WTC11 (cell line): Measurements from ENCODE around the gene CCDC28B.

ENCODE experiments used
- KAT7 ChIP-seq: sonication (generic); formaldehyde crosslinking; IDR thresholded peaks from 2 replicates; pipeline ENCODE4 v1.8.1; 2023; ENCODE audit warnings: missing genetic modification reagents, mild to moderate bottlenecking, borderline replicate concordance
- ZBTB43 ChIP-seq: sonication (generic); formaldehyde crosslinking; IDR thresholded peaks from 2 replicates; pipeline ENCODE4 v1.8.1; 2023; ENCODE audit warnings: mild to moderate bottlenecking, missing genetic modification reagents
- ZNF416 ChIP-seq: fragments of 250-450 bp; sonication (Bioruptor Pico); IDR thresholded peaks from 2 replicates; pipeline ENCODE4 v1.9.0; 2021; ENCODE audit warnings: mild to moderate bottlenecking, inconsistent platforms
- ZNF512 ChIP-seq: sonication (generic); formaldehyde crosslinking; IDR thresholded peaks from 2 replicates; pipeline ENCODE4 v1.8.1; 2022; ENCODE audit warnings: missing genetic modification reagents, borderline replicate concordance
- TF ChIP-seq, protein P1 (sequence below): fragments of 200-600 bp; IDR thresholded peaks from 2 replicates; pipeline ENCODE4 v1.8.0; 2022; ENCODE audit warnings: antibody characterized with exemption
- TF ChIP-seq, protein P2 (sequence below): sonication (generic); formaldehyde crosslinking; IDR thresholded peaks from 2 replicates; pipeline ENCODE4 v1.8.0; 2023; ENCODE audit warnings: missing genetic modification reagents

- TF ChIP-seq, protein P1, sequence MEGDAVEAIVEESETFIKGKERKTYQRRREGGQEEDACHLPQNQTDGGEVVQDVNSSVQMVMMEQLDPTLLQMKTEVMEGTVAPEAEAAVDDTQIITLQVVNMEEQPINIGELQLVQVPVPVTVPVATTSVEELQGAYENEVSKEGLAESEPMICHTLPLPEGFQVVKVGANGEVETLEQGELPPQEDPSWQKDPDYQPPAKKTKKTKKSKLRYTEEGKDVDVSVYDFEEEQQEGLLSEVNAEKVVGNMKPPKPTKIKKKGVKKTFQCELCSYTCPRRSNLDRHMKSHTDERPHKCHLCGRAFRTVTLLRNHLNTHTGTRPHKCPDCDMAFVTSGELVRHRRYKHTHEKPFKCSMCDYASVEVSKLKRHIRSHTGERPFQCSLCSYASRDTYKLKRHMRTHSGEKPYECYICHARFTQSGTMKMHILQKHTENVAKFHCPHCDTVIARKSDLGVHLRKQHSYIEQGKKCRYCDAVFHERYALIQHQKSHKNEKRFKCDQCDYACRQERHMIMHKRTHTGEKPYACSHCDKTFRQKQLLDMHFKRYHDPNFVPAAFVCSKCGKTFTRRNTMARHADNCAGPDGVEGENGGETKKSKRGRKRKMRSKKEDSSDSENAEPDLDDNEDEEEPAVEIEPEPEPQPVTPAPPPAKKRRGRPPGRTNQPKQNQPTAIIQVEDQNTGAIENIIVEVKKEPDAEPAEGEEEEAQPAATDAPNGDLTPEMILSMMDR: no peak
- no peak for TF ChIP-seq ZNF416 (CRISPR knock-in tag)
- no peak for TF ChIP-seq ZNF512 (CRISPR knock-in tag)
- TF ChIP-seq, protein P2, sequence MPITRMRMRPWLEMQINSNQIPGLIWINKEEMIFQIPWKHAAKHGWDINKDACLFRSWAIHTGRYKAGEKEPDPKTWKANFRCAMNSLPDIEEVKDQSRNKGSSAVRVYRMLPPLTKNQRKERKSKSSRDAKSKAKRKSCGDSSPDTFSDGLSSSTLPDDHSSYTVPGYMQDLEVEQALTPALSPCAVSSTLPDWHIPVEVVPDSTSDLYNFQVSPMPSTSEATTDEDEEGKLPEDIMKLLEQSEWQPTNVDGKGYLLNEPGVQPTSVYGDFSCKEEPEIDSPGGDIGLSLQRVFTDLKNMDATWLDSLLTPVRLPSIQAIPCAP (CRISPR knock-in tag): no peak
- no peak for TF ChIP-seq KAT7 (CRISPR knock-in tag)
- no peak for TF ChIP-seq ZBTB43
These were observed 21.2 kb downstream of the CCDC28B start for GRCh38 chr1:32221581-32221979.
